ENCODE measurements around the gene SERINC5.
"Not testable (repeated sequence)": the region's sequence is repeated elsewhere in the genome, so short reads cannot be mapped to it uniquely, and the experiment has no call there.

Gene SERINC5

GRCh38 chr5:80193401-80193800 lies 62.4 kb downstream of the SERINC5 start:
- peak; percentile 51 for DNase-seq

- no peak for DNase-seq
Measured at GRCh38 chr5:80192507-80193241, 63.2 kb downstream of the SERINC5 start.

GRCh38 chr5:80191991-80192398 lies 63.9 kb downstream of the SERINC5 start:
- DNase-seq: peak; percentile 70

- DNase-seq: no peak
Measured at GRCh38 chr5:80191397-80191796, 64.5 kb downstream of the SERINC5 start.

GRCh38 chr5:80190960-80191359 lies 64.9 kb downstream of the SERINC5 start:
- peak; percentile 37 for DNase-seq

- DNase-seq: no peak
Measured at GRCh38 chr5:80189701-80190100, 66.1 kb downstream of the SERINC5 start.

- DNase-seq: no peak
Measured at GRCh38 chr5:80189201-80189600, 66.6 kb downstream of the SERINC5 start.

- no peak for DNase-seq
Measured at GRCh38 chr5:80187421-80188090, 68.3 kb downstream of the SERINC5 start.

- DNase-seq: not testable (repeated sequence)
Measured at GRCh38 chr5:80185535-80185934, 70.3 kb downstream of the SERINC5 start.

- DNase-seq: no peak
Measured at GRCh38 chr5:80185095-80185494, 70.8 kb downstream of the SERINC5 start.

GRCh38 chr5:80184235-80185023 lies 71.4 kb downstream of the SERINC5 start:
- DNase-seq: no peak

- not testable (repeated sequence) for DNase-seq
Measured at GRCh38 chr5:80183728-80184234, 72.1 kb downstream of the SERINC5 start.

GRCh38 chr5:80182809-80183580 lies 72.9 kb downstream of the SERINC5 start:
- DNase-seq: no peak

GRCh38 chr5:80181618-80182211 lies 74.1 kb downstream of the SERINC5 start:
- no peak for DNase-seq

GRCh38 chr5:80177236-80177635 lies 78.6 kb downstream of the SERINC5 start:
- DNase-seq: no peak

- no peak for DNase-seq
Measured at GRCh38 chr5:80175337-80175736, 80.5 kb downstream of the SERINC5 start.

GRCh38 chr5:80174790-80175189 lies 81.1 kb downstream of the SERINC5 start:
- DNase-seq: no peak

GRCh38 chr5:80172067-80172695 lies 83.7 kb downstream of the SERINC5 start:
- no peak for DNase-seq

- no peak for DNase-seq
Measured at GRCh38 chr5:80170117-80170535, 85.7 kb downstream of the SERINC5 start.

GRCh38 chr5:80168388-80169028 lies 87.3 kb downstream of the SERINC5 start:
- no peak for DNase-seq

GRCh38 chr5:80165452-80165851 lies 90.4 kb downstream of the SERINC5 start:
- no peak for DNase-seq

Data from midbrain (tissue), 1 donor.